DOHH2 (cell line): ENCODE data around the gene BNC2.
"Not testable (repeated sequence)": the region's sequence is repeated elsewhere in the genome, so short reads cannot be mapped to it uniquely, and the experiment has no call there.

Source experiments
- H3F3A ChIP-seq: fragments of 200-600 bp; sonication (generic), shearing (Covaris generic); 2 replicates; pipeline ENCODE4 v1.6.0; 2016; ENCODE audit warnings: antibody characterized with exemption, mild to moderate bottlenecking; ENCODE audit not compliant: control insufficient read depth, insufficient read depth
- H3K27ac ChIP-seq: fragments of 200-600 bp; sonication (generic); 2 replicates; pipeline ENCODE4 v1.5.1; 2014; ENCODE audit warnings: low read depth, mild to moderate bottlenecking, low read length, moderate library complexity
- H3K27me3 ChIP-seq: fragments of 200-600 bp; sonication (generic); 2 replicates; pipeline ENCODE4 v1.6.1; 2014; ENCODE audit warnings: mild to moderate bottlenecking, low read length, mixed read lengths; ENCODE audit not compliant: control insufficient read depth
- H3K36me3 ChIP-seq: fragments of 200-600 bp; sonication (generic); 2 replicates; pipeline ENCODE4 v1.6.1; 2014; ENCODE audit warnings: mild to moderate bottlenecking, low read length, moderate library complexity, mixed read lengths; ENCODE audit not compliant: control insufficient read depth
- H3K4me1 ChIP-seq: fragments of 200-600 bp; sonication (generic); 2 replicates; pipeline ENCODE4 v1.6.1; 2014; ENCODE audit warnings: mild to moderate bottlenecking, low read length, mixed read lengths; ENCODE audit not compliant: control insufficient read depth
- H3K4me2 ChIP-seq: fragments of 200-600 bp; sonication (generic); 2 replicates; pipeline ENCODE4 v1.6.0; 2014; ENCODE audit warnings: mild to moderate bottlenecking, low read length, moderate library complexity
- H3K4me3 ChIP-seq: fragments of 200-600 bp; sonication (generic); 2 replicates; pipeline ENCODE4 v1.5.1; 2014; ENCODE audit warnings: mild to moderate bottlenecking, low read length, mixed read lengths
- H3K79me2 ChIP-seq: fragments of 200-600 bp; sonication (generic); 2 replicates; pipeline ENCODE4 v1.6.1; 2014; ENCODE audit warnings: mild to moderate bottlenecking, low read length, mixed read lengths; ENCODE audit not compliant: control insufficient read depth
- H3K9me2 ChIP-seq: fragments of 200-600 bp; sonication (generic); replicated peaks from 2 replicates; pipeline ENCODE4 v1.6.1; 2014; ENCODE audit warnings: mild to moderate bottlenecking, low read length, mixed read lengths; ENCODE audit not compliant: control insufficient read depth
- H3K9me3 ChIP-seq: fragments of 200-600 bp; sonication (generic); 2 replicates; pipeline ENCODE4 v1.6.1; 2014; ENCODE audit warnings: antibody characterized with exemption, low read length, mixed read lengths; ENCODE audit not compliant: control insufficient read depth, insufficient read depth
- H4K20me1 ChIP-seq: fragments of 200-600 bp; sonication (generic); 2 replicates; pipeline ENCODE4 v1.6.0; 2014; ENCODE audit warnings: low read depth, mild to moderate bottlenecking, antibody characterized with exemption, low read length, moderate library complexity; ENCODE audit not compliant: control insufficient read depth, insufficient read depth
- CTCF ChIP-seq: fragments of 200-600 bp; sonication (generic); IDR thresholded peaks from one replicate; pipeline ENCODE4 v1.5.1; 2014; ENCODE audit warnings: antibody characterized with exemption, mild to moderate bottlenecking, low read depth, low read length; ENCODE audit not compliant: poor library complexity, severe bottlenecking
- EZH2phosphoT487 ChIP-seq: fragments of 200-600 bp; sonication (generic); IDR thresholded peaks from 2 replicates; pipeline ENCODE4 v1.6.1; 2017; ENCODE audit warnings: borderline replicate concordance, mild to moderate bottlenecking, antibody characterized with exemption, low read length, moderate library complexity, mixed read lengths

Gene BNC2

DNA sequence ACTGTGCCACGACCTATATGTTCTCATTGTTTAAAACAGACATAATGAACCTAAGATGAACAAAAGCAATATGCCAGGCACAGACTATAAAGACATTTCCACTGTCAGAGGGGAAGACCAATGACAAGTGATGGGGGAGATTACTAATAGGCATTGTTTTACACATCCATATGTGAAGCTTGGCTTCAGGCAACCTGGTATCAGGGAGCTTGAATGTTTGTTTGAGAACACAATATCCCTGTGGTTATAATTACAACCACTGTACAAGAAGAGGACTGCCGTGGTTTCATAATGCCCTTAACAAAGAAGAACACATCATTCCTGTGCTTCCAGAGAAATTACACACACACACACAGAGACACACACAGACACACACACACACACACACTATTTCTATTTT, 385.7 kb downstream of the BNC2 start:
- no peak overlapping the region for H3K4me2 ChIP-seq
- H3K27ac ChIP-seq: no peak overlapping the region
- TF ChIP-seq EZH2phosphoT487 (no peak), CTCF (no peak)
- H3K27me3 ChIP-seq: no peaks in the 10 kb centered on the region
- H4K20me1 ChIP-seq: no peaks in the 10 kb centered on the region
- no peaks in the 10 kb centered on the region for H3F3A ChIP-seq
- no peaks in the 10 kb centered on the region for H3K9me3 ChIP-seq
- H3K9me2 ChIP-seq: no peaks in the 10 kb centered on the region
- H3K36me3 ChIP-seq: no peaks in the 10 kb centered on the region
- no peaks in the 10 kb centered on the region for H3K79me2 ChIP-seq
- no peak overlapping the region for H3K4me3 ChIP-seq
- no peaks in the 10 kb centered on the region for H3K4me1 ChIP-seq

DNA sequence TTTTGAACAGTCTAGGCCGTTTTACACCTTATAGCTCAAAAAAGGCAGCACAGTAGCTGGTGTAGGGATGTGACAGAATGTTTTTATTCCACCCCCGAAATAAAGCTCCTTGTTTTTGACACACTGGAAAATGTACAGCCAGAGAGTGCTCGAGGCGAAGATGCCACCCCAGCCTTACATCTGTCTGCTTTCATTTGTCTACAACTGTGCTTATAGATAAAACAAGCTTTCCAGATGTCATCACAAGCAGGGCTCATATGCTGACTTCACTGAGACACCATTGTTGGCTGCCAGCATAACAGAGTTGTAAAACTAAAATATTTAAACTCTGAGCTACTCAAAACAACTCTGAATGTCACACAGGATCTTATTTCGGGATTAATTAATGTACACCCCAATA, 386.3 kb downstream of the BNC2 start:
- Histone ChIP-seq H3K4me1 (no peaks in the 10 kb centered on the region), H3K36me3 (no peaks in the 10 kb centered on the region), H4K20me1 (no peaks in the 10 kb centered on the region), H3K4me2 (no peak overlapping the region), H3K27ac (no peak overlapping the region), H3K9me3 (no peaks in the 10 kb centered on the region), H3K27me3 (no peaks in the 10 kb centered on the region), H3K79me2 (no peaks in the 10 kb centered on the region), H3F3A (no peaks in the 10 kb centered on the region), H3K9me2 (no peaks in the 10 kb centered on the region), H3K4me3 (no peak overlapping the region)
- TF ChIP-seq EZH2phosphoT487: no peak
- no peak for TF ChIP-seq CTCF

GRCh38 chr9:16482764-16483163, 387.7 kb downstream of the BNC2 start:
- H3F3A ChIP-seq: no peaks in the 10 kb centered on the region
- no peak for TF ChIP-seq EZH2phosphoT487
- no peak for TF ChIP-seq CTCF
- no peaks in the 10 kb centered on the region for H3K36me3 ChIP-seq

GRCh38 chr9:16480584-16480983, 389.9 kb downstream of the BNC2 start:
- H3K79me2 ChIP-seq, H3K4me1 ChIP-seq, H3K36me3 ChIP-seq, H3K9me3 ChIP-seq, H3K4me2 ChIP-seq, H3K27me3 ChIP-seq, H3K9me2 ChIP-seq, H3K27ac ChIP-seq, H4K20me1 ChIP-seq, H3K4me3 ChIP-seq, H3F3A ChIP-seq: not testable (repeated sequence)

More at GRCh38 chr9:16482764-16483163, 387.7 kb downstream of the BNC2 start:
- Histone ChIP-seq H3K4me1 (no peaks in the 10 kb centered on the region), H4K20me1 (no peaks in the 10 kb centered on the region), H3K4me2 (no peak overlapping the region), H3K9me3 (no peaks in the 10 kb centered on the region), H3K27ac (no peak overlapping the region), H3K9me2 (no peaks in the 10 kb centered on the region), H3K27me3 (no peaks in the 10 kb centered on the region), H3K4me3 (no peak overlapping the region), H3K79me2 (no peaks in the 10 kb centered on the region)
